H1 (cell line): ENCODE results near the gene ILF3. TPM values are rescaled to one million over a fixed set of nuclear protein-coding genes. Genes with fewer than 3 reads are reported as not detected.

Experiments
- BRCA1 ChIP-seq: IDR thresholded peaks from 2 replicates; pipeline ENCODE4 v1.6.1; 2012; ENCODE audit warnings: low read depth, low read length, improper control_type of control experiment
- CEBPB ChIP-seq: IDR thresholded peaks from 2 replicates; pipeline ENCODE4 v1.6.1; 2012; ENCODE audit warnings: low read depth, low read length
- polyA plus RNA-seq, 7 experiments: library from polyadenylated mRNA; depleted of rRNA in 3 of 7; stranded (reverse) in 5 of 7; unstranded in 2 of 7; fragments of >200 nt in 5 of 7; fragments of 200-250 nt in 2 of 7; gene quantifications; 1 replicate in 5 of 7; 2 replicates in 1 of 7; 4 replicates in 1 of 7; pipeline versions ENCODE4 v1.2.1 to v1.2.3, GENCODE V29; 2011 to 2013; ENCODE audit warnings: missing spikeins in 2 of 7, mixed read lengths in 2 of 7
- total RNA-seq: library from RNA; stranded (reverse); fragmentation: NEBNext Ultra II Directional; extraction: Animal tissue kit (Norgen Biotek cat#: 25700); gene quantifications from 2 replicates; pipeline ENCODE4 v1.2.1, GENCODE V29; 2021

The ILF3 gene
- total and polyA plus RNA-seq, 2 of the 8 experiments (the other 6 are each of a cell fraction or from before 2014, with no cell fraction given): 291 to 695 TPM

- TF ChIP-seq CEBPB (no peak), BRCA1 (no peak)
Measured at GRCh38 chr19:10643172-10643967, 10.8 kb upstream of the ILF3 start (continued).
